ENCODE results near the gene CIAO2A.

DNA sequence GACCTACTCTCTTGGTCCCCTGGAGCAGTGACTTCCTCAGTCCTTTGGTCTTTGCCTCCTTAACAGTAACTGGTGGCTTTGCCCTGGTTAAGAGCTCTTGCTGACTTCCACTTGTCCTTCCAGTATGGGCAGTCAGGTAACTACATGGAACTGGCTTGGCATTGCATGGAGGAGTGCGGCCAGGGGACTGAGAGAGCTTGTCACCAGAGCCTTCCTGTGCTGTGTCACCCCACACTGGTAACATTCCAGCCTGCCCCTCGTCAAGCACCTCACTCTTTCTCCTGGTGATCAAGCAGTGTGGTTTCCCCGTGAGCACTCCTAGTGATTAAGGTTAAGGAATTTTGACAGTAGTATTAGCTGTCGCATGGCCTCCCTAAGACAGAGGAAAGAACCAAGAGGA lies 38.6 kb upstream of the CIAO2A start:
- TF ChIP-seq, protein P1, sequence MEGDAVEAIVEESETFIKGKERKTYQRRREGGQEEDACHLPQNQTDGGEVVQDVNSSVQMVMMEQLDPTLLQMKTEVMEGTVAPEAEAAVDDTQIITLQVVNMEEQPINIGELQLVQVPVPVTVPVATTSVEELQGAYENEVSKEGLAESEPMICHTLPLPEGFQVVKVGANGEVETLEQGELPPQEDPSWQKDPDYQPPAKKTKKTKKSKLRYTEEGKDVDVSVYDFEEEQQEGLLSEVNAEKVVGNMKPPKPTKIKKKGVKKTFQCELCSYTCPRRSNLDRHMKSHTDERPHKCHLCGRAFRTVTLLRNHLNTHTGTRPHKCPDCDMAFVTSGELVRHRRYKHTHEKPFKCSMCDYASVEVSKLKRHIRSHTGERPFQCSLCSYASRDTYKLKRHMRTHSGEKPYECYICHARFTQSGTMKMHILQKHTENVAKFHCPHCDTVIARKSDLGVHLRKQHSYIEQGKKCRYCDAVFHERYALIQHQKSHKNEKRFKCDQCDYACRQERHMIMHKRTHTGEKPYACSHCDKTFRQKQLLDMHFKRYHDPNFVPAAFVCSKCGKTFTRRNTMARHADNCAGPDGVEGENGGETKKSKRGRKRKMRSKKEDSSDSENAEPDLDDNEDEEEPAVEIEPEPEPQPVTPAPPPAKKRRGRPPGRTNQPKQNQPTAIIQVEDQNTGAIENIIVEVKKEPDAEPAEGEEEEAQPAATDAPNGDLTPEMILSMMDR (IDR thresholded peaks at IDR 0.05; ENCODE audit: low read depth, low read length), result no peak
- no peak for TF ChIP-seq MYC (IDR thresholded peaks at IDR 0.05; ENCODE audit: low read depth, low read length)
- no peak for TF ChIP-seq POLR2A (IDR thresholded peaks at IDR 0.05; ENCODE audit: extremely low read depth, insufficient read length)
